ENCODE measurements around the gene TBC1D17. TPM values are rescaled to one million over a fixed set of nuclear protein-coding genes. Genes with fewer than 3 reads are reported as not detected.

TBC1D17 gene
- total and polyA plus RNA-seq, 9 donors: 23.1 to 77.5 (median 49.8) TPM

- Histone ChIP-seq H3K4me1 (ENCODE audit: insufficient read depth) (no peaks in the 10 kb centered on the region), H3K27ac (no peak overlapping the region), H3K9me3 (no peaks in the 10 kb centered on the region), H3K27me3 (no peaks in the 10 kb centered on the region), H3K36me3 (no peaks in the 10 kb centered on the region), H3K4me3 (no peak overlapping the region)
- 91 to 93% (median 92%) methylated on average over 24 of the region's 24 CpGs for WGBS, 3 donors
- intact Hi-C loops (cut with DNase I): no loop called here
- TF ChIP-seq EP300 (IDR thresholded peaks at IDR 0.05): no peak
- TF ChIP-seq CTCF (IDR thresholded peaks at IDR 0.05): no peak
- TF ChIP-seq POLR2A (IDR thresholded peaks at IDR 0.05): no peak
- no peak for DNase-seq
Measured at GRCh38 chr19:49920624-49921363, 43.3 kb downstream of the TBC1D17 start.

DNA sequence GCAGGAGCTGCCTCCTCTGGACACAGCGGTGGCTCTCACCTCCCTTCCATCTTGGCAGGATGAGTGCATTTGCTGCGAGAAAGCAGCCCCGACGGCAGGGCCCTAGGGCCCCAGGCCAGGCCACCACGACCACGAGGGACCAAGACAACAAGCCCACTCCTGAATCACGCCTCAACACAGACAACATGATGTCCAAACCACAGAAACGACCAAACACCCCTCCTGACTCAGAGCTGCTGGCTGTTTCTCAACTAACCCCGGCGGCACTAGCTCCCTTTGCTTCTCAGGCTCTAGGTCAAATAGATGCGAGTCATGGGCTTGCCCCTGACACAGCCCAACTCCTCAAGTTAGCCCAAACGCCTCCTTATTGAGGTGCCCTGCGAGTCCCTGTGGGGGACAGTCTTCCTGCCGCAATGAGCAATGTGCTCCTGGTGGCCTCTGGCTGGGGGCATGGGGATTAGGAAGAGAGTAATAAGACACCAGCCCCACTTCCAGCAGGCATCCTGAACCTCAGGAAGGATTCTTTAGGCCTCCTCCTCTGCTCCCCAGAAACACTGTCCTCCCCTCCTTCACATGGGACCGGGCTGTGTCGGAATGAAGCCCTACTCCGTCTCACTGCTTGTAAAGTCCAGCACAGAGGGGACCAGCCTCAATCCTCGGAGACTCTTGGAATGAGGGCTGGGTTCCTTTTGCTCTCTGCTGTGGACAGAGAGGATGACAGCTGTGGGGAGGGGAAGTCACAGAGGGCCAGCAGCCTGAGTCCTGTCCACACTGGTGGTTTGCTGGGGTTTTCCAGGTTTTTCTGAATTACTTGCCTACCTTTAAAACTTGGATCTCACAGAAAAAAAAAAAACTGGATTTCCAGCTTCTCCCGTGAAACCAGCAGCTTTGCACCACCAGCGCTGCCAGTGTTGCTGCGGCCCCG, 44.6 kb downstream of the TBC1D17 start:
- intact Hi-C loops (cut with DNase I): no loop called here
- Histone ChIP-seq H3K36me3 (no peaks in the 10 kb centered on the region), H3K27me3 (no peaks in the 10 kb centered on the region), H3K9me3 (no peaks in the 10 kb centered on the region), H3K4me1 (ENCODE audit: insufficient read depth) (no peaks in the 10 kb centered on the region), H3K27ac (no peak overlapping the region), H3K4me3 (no peak overlapping the region)
- DNase-seq: no peak
- WGBS, 3 donors: 69 to 77% (median 74%) methylated on average over 20 to 22 of the region's 22 CpGs
- TF ChIP-seq POLR2A (IDR thresholded peaks at IDR 0.05): no peak
- TF ChIP-seq EP300 (IDR thresholded peaks at IDR 0.05): no peak
- no peak for TF ChIP-seq CTCF (IDR thresholded peaks at IDR 0.05)

GRCh38 chr19:49923055-49924003, 45.8 kb downstream of the TBC1D17 start:
- TF ChIP-seq CTCF (IDR thresholded peaks at IDR 0.05) (no peak), POLR2A (IDR thresholded peaks at IDR 0.05) (no peak), EP300 (IDR thresholded peaks at IDR 0.05) (no peak)
- Histone ChIP-seq H3K27ac (no peak overlapping the region), H3K27me3 (no peaks in the 10 kb centered on the region), H3K36me3 (no peaks in the 10 kb centered on the region), H3K9me3 (no peaks in the 10 kb centered on the region), H3K4me3 (no peak overlapping the region), H3K4me1 (ENCODE audit: insufficient read depth) (peaks cover 4% of the 10 kb centered on the region)
- WGBS, 3 donors: 83 to 84% (median 84%) methylated on average over 31 of the region's 31 CpGs
- intact Hi-C loops (cut with DNase I): no loop called here
- DNase-seq: no peak
